Measurements from ENCODE around the gene IRGQ.

GRCh38 chr19:43619262-43620060, 23.5 kb upstream of the IRGQ start, which contains the start of gene ZNF428:
- TF ChIP-seq CTCF (IDR thresholded peaks at IDR 0.05; ENCODE audit: borderline replicate concordance, extremely low read depth, low read length, poor library complexity, severe bottlenecking) (no peak), EZH2 (IDR thresholded peaks at IDR 0.05; ENCODE audit: borderline replicate concordance, low read depth, low read length, severe bottlenecking) (no peak)
